Osteocyte (in vitro differentiated cells): ENCODE results near the gene NKAIN4. TPM values are rescaled to one million over a fixed set of nuclear protein-coding genes. Genes with fewer than 3 reads are reported as not detected.

ENCODE experiments used
- DNase-seq: peaks from one replicate; pipeline ENCODE4 v3.0.0; 2021; ENCODE audit warnings: mixed read lengths; ENCODE audit not compliant: unreplicated experiment; ENCODE audit errors: extremely low spot score
- H3K27ac Mint-ChIP-seq: one replicate; pipeline ENCODE4 v1.8.0; 2021; ENCODE audit warnings: mild to moderate bottlenecking, mixed read lengths; ENCODE audit not compliant: unreplicated experiment
- H3K27me3 Mint-ChIP-seq: one replicate; pipeline ENCODE4 v1.8.0; 2021; ENCODE audit warnings: mixed read lengths; ENCODE audit not compliant: unreplicated experiment
- H3K36me3 Mint-ChIP-seq: one replicate; pipeline ENCODE4 v1.8.0; 2021; ENCODE audit warnings: mixed read lengths; ENCODE audit not compliant: unreplicated experiment
- H3K4me1 Mint-ChIP-seq: one replicate; pipeline ENCODE4 v1.8.0; 2021; ENCODE audit warnings: mixed read lengths; ENCODE audit not compliant: unreplicated experiment
- H3K4me3 Mint-ChIP-seq: one replicate; pipeline ENCODE4 v1.8.0; 2021; ENCODE audit warnings: mild to moderate bottlenecking, moderate library complexity, mixed read lengths; ENCODE audit not compliant: unreplicated experiment
- H3K9me3 Mint-ChIP-seq: one replicate; pipeline ENCODE4 v1.8.0; 2021; ENCODE audit warnings: mixed read lengths; ENCODE audit not compliant: unreplicated experiment
- CTCF ChIP-seq: fragments of 200-600 bp; sonication (generic); IDR thresholded peaks from 2 replicates; pipeline ENCODE4 v1.5.0; 2021; ENCODE audit warnings: antibody characterized with exemption, mild to moderate bottlenecking, moderate library complexity
- total RNA-seq: library from RNA; stranded (reverse); gene quantifications from 2 replicates; pipeline ENCODE4 v1.2.1, GENCODE V29; 2021

Gene NKAIN4
- total RNA-seq, 1 donor from 2014 or later = 0.62 TPM

DNA sequence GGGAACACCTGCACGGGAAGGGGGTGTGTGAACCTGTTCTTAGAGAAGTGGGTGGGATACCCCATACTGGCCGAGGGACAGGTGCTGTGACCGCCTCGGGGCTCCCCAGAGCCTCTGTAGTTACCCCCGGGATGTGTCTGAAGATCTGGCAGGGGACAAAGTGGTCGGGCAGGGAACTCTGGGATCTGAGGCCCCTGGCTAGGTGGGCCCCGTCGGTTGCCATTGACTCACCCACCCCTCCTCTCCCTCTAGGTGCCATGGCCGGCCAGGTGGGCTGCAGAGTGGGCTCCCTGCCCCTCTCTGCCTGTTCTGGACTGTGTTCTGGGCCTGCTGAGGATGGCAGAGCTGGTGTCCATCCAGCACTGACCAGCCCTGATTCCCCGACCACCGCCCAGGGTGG is 14.3 kb downstream of the NKAIN4 start:
- Mint-ChIP-seq H3K4me3 (no peak overlapping the region), H3K36me3 (no peaks in the 10 kb centered on the region), H3K4me1 (peaks cover 17% of the 10 kb centered on the region), H3K27me3 (peaks cover 3% of the 10 kb centered on the region), H3K9me3 (no peaks in the 10 kb centered on the region), H3K27ac (no peak overlapping the region)
- TF ChIP-seq CTCF = no peak
- no peak for DNase-seq

DNA sequence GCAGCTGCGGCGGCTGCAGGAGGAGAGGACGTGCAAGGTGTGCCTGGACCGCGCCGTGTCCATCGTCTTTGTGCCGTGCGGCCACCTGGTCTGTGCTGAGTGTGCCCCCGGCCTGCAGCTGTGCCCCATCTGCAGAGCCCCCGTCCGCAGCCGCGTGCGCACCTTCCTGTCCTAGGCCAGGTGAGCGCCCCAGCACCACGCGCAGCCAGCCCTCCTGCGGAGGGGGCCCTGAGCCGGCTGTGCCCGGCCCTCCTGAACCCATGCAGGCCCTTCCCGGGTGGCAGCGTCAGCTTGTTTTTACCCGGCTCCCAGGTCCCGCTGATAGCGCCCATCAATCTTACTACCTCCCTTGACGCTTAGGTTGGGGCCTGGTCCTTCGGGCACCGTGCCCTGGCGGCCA is 14.8 kb downstream of the NKAIN4 start:
- Mint-ChIP-seq H3K4me3 (no peak overlapping the region), H3K27ac (no peak overlapping the region), H3K36me3 (no peaks in the 10 kb centered on the region), H3K27me3 (peaks cover 3% of the 10 kb centered on the region), H3K9me3 (no peaks in the 10 kb centered on the region), H3K4me1 (peaks cover 20% of the 10 kb centered on the region)
- TF ChIP-seq CTCF = no peak
- no peak for DNase-seq

- H3K27ac Mint-ChIP-seq = no peak overlapping the region
- H3K9me3 Mint-ChIP-seq = no peaks in the 10 kb centered on the region
- TF ChIP-seq CTCF = no peak
- no peak overlapping the region for H3K4me3 Mint-ChIP-seq
- H3K36me3 Mint-ChIP-seq = no peaks in the 10 kb centered on the region
- H3K4me1 Mint-ChIP-seq = peaks cover 20% of the 10 kb centered on the region
- no peaks in the 10 kb centered on the region for H3K27me3 Mint-ChIP-seq
- no peak for DNase-seq
These were observed 15.6 kb downstream of the NKAIN4 start for GRCh38 chr20:63238514-63239125.

DNA sequence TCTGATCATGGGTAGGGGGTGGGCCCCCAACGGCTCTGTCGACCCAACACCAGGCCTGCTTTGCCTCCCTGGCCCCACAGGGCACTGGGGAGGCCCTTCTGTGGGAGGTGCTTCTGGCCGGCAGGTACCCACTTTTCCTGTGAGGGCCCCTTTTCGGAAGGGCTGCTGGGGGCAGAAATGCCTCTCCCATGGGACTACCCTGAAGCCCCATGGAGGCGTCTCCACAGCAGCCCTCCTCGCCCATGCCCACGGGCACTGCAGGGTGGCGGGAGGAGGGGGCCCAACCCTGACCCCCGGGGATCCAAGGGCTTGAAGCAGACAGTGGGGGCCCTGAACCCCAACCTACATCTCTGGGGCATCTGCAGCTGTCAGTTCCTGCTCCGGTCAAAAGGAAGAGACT is 16.2 kb downstream of the NKAIN4 start:
- no peaks in the 10 kb centered on the region for H3K9me3 Mint-ChIP-seq
- no peak for DNase-seq
- H3K4me1 Mint-ChIP-seq = peaks cover 23% of the 10 kb centered on the region
- no peak overlapping the region for H3K27ac Mint-ChIP-seq
- no peaks in the 10 kb centered on the region for H3K27me3 Mint-ChIP-seq
- H3K4me3 Mint-ChIP-seq = no peak overlapping the region
- no peaks in the 10 kb centered on the region for H3K36me3 Mint-ChIP-seq
- no peak for TF ChIP-seq CTCF

- H3K4me1 Mint-ChIP-seq = peaks cover 39% of the 10 kb centered on the region
- H3K27ac Mint-ChIP-seq = no peak overlapping the region
- no peak overlapping the region for H3K4me3 Mint-ChIP-seq
- no peaks in the 10 kb centered on the region for H3K27me3 Mint-ChIP-seq
- H3K9me3 Mint-ChIP-seq = no peaks in the 10 kb centered on the region
- TF ChIP-seq CTCF = no peak
- H3K36me3 Mint-ChIP-seq = no peaks in the 10 kb centered on the region
- no peak for DNase-seq
These were observed 18.0 kb downstream of the NKAIN4 start for GRCh38 chr20:63236116-63236837.
